Measurements from ENCODE around the gene PLVAP.
A peak's percentile ranks its signal among the peaks of the same experiment; 100 is the strongest.

Gene PLVAP

DNA sequence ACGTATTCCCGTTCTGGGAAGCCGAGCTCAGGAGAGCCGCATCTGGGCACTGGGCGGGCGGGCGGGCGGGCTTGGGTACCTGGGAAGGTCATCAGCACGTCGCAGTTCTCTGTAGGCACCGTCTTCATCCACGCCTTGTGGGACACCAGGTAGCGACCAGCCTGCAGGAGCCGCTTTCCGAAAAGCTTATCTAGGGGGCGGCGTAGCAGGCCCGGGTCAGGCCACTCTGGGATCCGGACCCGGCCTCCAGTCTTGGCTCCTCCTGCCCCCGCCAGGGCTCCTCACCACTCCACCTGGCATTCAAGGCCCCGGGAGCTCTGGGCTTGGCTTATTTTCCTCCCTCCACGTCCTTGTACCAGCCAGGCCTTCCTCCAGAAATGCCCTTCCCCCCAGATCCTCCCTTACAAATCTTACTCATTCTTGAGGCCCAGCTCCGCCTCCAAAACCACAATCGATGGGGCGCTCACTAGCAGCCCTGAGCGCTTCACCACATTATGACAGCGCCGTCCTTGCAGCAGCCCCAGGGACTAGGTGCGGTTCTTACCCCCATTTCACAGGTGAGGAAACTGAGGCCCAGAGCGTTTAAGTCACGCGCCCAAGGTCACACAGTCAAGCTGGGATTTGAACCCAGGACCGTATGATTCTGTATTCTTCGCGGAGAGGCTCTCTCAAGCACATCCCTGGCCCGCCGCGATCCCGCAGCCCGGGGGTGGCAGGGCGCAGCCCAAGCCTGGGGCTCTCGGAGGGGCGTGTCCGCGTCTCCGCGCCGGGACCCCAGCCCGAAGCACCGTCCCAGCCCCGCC is 43.3 kb downstream of the PLVAP start:
- no peak for DNase-seq (ENCODE audit: low spot score)

DNA sequence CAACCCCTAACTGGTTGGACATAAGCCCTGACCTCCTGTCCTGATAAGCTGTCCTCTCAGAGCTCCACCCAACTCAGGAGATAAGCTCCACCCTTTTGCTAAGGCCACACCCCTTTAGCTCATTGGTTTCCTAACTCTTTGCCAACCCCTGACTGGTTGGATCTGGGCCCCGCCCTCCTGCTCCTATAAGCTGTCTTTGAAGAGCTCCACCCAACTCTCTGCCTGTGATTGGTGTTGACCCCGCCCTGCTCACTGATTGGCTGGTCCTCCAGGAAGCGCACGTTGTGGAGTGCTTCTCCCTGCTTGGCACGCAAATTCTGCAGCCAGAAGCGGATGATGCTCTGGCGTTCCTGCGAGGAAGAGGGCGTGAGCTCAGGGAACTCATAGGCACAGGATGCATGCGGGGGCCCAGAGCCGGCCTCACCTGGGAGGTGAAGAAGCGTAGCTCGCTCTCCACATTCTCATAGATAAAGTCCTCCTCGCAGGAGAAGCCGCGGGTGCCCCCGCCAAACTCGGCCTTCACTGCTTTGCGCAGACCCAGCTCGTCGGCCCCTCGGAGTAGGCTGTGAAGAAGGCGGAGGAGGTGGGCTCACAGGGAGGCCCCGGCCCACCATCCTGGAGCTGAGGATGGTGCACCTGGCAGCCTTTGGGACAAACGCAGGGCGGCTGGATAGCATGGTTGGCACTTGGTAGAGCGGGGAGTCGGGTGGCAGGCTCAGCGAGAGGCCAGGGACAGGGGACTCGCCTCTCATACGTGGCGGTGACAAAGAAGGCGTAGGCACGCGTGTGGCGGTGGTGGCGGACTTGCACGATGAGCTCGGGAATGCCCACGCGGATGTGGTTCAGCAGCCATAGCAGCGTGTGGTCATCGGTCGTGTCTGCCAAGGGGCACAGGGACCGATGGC is 44.2 kb downstream of the PLVAP start:
- DNase-seq (ENCODE audit: low spot score), result peak; percentile 55

DNA sequence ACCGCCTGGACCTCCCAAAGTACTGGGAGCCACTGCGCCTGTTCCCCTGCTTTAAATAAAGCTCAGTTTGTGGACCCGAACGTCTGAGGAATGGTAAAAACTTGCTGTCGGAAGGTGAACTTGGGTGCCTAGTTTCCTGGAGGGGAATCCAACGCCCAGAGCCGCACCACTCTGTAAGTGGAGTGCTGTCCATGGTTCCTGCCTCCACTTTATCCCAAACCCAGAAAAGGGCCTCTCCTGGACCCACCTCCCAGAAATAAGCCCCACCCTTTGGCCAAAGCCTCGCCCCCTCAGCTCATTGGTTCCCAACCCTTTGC is 44.8 kb downstream of the PLVAP start:
- DNase-seq (ENCODE audit: low spot score), result no peak

DNA sequence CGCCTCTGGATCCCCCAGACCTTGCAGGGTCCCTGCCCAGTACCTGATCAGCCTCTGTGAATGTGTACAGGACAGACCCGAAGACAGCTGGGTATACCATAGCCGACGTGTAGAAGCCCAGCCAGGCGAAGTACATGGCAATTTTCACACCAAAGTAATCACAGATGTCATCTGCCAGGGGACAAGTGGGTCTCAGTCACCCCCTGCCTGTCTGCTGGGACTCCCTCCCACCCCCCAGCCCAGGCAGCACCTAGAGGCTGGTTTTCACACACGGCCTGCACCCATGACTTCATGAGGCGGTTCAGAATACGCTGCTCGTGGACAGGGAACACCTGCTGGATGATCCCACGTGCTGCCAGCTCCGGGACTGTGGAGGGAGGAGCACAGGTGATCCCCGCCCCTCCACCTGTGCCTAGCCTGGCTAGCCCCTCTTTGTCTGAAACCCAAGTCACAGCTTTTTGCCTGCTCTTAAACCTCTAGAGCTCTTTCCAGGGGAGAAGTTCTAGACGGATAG is 46.0 kb downstream of the PLVAP start:
- no peak for DNase-seq (ENCODE audit: low spot score)

DNA sequence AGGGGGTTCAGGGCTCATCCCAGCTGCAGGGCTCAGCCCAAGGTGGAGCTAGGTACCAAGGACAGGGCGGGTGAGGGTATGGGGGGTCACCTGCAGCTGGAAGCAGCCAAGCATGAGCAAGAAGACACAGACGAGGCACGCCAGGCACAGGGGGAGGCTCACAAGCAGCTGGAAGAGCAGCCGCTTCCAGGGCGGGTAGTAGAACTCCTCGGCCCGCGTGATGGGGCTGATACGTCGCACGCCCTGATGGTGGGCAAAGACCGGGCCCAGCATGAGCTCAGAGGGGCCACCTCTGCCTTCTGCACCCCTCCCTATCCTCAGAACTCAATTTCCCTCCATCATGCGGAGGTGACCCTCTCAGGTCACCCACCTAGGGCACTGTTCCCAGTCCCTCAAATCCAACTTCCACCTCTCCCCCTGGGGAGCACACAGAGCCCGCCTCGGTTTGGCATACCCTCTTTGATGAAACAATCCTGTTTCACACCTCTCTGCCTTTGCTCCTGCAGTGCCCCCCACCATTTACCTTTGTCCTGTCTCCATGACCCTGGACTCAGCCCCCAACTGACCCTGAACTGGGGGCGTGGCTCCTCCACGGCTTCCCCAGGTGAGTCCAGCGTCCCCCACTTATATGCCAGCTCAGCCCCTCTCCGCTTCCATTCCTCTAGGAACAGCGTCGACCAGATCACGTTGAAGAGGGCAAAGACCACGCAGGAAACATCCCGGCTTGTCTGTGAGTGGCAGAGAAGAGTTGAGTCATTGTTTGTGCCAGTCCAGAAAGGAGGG is 46.7 kb downstream of the PLVAP start:
- DNase-seq (ENCODE audit: low spot score), result no peak

DNA sequence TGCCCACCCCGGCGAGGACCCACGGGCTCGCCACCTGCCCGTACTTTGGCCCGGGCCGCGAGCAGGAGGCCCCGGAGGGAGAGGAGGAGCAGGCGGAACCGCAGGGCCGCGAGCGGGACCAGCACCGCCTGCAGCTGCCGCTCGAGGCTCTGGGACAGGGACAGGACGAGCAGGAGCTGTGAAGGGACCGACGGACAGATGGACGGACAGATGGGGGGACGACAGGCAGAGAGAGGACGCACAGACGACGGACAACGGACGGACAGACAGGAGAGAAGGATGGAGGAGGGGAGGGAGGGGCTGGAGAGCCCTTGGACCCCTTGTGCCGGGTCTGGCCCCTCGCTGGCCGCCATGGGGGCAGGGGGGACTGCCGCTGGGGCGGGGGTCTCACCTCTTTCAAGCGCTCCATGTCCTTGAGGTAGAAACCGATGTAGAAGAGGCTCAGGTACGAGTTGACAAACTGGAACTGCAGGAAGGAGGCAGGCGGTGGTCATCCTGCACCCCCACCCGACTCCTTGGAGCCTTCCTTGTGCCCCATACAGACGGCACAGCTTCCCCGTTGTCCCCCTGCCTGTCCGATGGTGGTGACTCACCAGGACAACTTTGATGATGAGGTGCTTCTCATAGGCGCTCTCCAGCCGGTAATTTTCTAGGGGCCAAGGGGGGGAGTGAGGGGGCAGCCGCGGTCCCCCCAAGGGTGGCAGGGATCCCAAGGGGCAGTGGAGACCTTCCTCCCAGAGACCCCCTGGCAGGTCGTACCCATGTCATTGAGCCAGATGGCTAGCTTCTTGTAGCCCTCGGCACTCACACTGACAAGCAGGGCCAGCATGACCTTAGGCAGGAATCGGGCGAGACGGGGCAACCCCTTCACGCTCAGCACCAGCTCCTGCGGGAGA is 47.5 kb downstream of the PLVAP start:
- DNase-seq (ENCODE audit: low spot score), result no peak

DNA sequence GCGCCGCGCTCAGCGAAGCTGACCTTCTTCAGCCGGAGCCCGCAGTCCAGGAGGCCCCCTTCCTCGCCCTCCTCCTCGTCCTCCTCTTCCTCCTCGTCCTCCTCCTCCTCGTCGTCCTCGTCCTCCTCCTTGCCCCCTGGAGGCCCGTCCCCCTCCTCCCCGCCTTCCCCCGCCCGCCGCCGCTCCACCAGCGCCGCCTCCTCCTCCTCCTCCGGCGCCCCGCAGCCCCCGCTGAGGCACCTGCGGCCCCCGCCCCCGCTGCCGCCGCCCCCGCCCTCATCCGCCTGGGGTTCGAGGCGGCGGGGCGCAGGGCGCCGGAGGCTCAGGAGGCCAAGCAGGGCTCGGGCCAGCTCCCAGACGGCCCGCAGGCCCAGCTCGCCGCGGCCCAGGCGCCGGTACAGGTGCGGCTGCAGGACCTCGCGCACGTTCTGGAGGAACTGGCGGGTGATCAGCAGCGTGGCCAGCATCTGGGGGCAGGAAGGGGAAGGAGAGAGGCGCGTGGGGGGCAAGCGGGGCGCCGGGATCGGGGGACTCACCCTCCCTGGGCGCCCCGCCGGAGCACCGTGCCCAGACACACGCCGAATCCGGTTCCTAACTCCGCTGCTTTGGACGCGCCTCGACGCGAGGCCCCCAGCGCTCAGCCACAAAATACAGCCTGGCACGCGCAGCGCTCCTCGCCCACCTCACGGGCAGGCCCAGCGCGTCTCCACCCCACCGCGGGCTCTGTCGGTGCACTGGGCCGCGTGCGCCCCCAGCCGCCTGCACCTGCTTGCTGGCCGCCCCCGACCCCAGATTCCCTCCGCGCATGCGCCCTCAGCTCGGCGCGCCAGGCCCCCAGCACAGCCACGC is 48.4 kb downstream of the PLVAP start:
- DNase-seq (ENCODE audit: low spot score), result no peak

DNA sequence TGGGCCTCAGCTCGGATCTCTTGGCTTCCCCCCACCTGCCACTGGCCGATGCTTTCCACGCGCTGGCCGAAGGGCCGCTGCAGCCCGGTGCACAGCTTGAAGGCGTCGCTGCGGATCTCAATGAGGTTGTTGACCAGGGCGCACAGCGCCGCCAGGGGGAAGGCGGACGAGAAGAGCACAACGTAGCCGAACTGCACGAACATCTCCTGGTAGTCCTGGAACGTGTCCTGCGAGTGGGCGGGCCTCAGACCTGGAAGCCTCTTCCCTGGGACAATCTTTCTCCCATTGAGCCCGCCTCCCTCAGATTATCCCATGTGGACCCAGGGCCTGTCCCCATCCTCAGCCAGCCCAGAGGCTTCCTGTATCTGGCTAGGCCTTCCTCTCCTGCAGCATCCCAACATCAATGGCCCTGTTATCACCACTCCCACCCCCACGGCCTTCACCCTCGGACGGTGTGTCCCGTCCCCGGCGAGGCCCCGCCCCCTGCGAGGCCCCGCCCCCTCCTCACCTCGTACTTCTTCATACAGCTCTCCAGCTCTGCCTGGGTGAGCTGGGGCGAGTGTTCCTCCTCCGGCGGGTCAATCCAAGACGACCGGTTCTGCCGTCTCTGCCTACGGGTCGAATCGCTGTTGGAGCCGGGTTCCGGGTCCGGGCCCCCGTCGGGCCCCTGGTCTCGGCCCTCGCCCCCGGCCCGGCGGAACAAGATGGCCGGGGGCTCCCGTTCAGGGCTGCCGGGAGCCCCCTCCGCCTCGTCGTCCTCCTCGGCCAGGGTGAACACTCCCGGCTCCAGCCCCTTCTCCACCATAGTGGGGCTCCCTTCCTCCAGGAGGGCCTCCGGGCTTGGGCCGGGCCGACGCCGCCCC is 49.3 kb downstream of the PLVAP start:
- DNase-seq (ENCODE audit: low spot score), result no peak

DNA sequence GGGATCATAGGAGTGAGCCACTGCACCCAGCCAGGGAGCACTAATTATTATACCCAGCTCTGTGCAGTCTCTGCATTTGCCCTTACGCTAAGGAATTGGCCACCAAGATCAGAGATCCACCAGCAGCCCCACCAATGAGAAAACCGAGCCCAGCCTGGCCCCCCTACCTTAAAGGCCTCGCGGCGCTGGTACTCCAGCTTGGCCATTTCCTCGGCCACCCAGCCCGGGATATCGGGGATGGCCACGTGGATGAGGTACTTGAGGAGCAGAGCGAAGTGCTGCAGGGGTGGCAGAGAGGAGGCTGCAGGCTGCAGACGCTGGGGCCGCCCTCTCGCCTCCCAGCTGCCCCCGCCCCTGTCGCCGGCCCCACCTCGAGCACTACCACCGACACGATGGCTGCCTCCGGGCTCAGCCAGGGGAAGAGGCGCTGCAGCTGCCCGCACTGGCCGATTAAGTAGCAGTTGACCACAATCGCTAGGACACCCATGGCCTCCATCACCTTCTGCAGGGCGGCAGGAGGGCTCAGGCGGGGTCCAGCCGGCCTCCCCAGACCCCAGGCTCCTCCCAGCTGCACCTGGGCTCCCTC is 50.0 kb downstream of the PLVAP start:
- DNase-seq (ENCODE audit: low spot score), result no peak

DNA sequence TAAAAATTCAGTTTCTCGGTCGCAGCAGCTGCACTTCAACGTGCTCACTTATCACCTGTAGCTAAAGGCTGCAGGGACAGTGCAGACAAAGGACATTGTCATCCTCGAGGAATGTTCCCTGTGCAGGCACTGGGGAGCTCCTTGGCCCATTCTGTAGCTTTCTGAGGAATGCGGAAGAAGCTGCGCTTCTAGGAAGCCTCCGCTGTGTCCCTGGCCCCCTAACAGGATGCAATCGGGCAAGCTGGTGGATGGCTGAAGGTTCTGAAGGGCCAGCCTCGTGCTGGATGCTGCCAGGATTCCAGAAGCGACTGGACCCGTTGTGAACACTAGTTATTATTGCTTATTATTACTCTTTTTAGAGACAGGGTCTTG is 50.6 kb downstream of the PLVAP start:
- no peak for DNase-seq (ENCODE audit: low spot score)

DNA sequence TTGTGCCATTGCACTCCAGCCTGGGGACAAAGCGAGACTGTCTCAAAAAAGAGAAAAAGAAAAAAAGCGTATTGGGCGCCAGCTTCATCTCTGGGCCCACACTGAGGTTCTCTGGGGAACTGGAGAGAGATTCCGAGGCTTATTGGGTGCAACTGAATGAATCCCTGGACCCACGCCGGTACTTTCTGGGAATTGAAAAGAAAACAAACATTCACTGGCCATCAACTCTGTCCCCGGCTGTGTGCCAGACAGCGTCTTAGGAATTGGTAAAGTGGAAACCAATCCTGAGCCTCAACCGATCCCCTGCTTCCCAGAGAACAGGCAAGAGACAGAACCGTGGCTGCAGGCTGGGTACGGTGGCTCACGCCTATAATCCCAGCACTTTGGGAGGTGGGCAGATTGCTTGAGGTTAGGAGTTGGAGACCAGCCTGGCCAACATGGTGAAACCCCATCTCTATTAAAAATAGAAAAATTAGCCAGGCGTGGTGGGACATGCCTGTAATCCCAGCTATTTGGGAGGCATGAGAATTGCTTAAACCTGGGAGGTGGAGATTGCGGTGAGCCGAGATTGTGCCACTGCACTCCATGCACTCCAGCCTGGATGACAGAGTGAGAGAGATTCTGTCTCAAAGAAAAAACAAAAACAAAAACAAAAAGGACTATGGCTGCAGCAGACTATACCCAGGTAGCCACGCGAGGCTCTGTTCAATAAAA is 51.1 kb downstream of the PLVAP start:
- DNase-seq (ENCODE audit: low spot score), result no peak

DNA sequence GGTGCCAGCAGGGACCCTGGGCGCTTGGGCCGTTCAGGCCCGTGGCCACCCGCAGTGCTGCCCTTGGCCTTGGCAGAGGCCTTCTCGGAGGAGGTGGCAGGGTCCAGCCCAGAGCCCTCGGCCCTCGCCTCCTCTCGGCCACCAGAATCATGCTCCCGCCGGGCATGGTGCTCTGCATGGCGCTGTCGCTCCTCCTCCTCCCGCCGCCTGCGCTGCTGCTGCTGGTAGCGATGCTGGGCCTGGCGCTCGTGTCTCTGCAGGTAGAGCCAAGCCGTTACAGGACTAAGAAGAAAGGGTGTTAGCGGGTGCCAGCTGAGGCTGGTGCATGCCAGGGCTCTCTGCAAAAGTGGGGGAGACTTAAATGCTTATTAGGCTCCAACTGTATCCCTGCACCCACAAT is 52.0 kb downstream of the PLVAP start:
- no peak for DNase-seq (ENCODE audit: low spot score)

DNA sequence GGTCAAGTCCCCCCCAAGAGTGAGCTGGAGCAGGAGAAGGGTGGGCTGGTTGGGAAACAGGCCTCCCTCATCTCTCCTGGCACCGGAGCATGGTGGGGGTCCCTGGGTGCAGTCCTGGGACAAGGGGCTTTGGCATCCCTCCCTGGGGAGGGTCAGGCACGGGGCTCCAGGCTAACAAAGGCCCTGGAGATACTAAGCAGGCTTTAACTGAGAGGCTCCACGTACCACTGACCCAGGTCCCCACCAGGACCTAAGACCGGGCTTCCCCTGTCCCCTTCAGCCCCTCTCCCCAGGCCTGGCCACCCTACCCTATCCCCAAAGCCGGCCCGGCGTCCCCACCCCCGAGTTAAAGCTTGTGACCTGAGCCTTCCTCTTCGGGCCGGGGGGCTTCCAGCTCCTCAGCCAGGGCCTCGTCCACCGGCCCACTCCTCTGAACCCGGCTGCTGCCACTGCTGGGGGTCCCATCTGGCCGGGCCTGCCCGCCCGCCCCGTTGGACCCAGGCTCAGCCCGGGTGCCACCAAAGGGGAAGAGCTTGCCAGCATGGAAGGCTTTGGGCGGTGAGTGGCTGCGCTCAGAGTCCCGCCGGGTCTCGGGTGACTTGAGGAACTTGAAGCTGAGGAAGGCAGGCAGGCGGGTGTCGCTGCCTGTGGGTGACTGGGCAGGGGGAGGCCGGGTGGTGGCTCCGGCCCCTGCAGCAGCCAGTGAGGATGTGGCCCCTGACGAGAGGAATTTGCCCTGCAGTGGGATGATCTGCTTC is 52.6 kb downstream of the PLVAP start:
- DNase-seq (ENCODE audit: low spot score), result no peak

DNA sequence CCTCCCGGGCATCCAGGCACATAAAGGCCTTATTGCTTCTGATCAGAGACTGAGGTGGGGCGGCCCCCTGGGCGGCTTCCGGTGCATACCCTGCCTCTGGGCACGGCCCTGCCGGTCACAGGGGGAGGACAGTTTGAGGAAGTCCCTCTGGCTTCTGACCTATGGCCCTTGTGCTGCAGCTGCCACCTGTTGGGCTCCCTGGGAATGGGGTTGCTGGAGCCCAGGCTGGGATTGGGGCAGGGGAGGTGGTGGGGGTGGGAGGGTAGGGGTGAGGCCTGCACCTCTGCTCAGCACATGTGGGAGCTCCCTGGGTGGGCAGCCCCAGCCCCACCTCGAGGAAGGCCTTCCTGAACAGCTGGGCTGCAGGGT is 53.2 kb downstream of the PLVAP start:
- no peak for DNase-seq (ENCODE audit: low spot score)

DNA sequence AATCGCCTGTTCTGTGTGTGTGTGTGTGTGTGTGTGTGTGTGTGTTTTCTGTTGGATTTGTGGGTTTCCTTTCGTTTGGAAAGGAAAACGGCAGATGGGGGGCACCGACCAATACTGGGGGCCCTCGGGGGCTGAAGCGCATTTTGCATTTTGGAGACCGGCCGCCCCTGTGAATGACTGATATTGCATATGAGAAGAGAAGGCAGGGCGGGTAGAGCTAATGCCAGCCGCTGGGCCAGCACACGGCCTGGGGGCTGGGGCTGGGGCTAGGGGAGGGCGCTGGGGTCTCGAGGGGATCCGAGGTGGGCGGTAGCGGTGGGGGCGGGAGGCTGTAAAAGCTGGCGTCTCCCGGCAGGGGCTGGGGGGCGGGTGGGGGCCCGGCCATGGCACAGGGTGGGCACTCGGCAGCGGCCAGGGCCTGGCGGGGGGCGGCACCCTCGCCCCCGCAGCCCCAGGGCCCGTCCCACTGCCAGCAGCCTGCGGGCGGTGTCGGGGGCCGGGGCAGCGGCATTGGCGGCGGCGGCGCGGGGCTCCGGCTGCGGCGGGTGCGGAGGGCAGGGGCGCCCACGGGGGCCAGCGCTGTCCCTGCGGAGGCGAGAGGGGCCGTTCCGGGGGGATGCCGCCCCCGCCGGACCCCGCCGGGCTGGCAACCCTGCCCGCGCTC is 53.7 kb downstream of the PLVAP start:
- no peak for DNase-seq (ENCODE audit: low spot score)

DNA sequence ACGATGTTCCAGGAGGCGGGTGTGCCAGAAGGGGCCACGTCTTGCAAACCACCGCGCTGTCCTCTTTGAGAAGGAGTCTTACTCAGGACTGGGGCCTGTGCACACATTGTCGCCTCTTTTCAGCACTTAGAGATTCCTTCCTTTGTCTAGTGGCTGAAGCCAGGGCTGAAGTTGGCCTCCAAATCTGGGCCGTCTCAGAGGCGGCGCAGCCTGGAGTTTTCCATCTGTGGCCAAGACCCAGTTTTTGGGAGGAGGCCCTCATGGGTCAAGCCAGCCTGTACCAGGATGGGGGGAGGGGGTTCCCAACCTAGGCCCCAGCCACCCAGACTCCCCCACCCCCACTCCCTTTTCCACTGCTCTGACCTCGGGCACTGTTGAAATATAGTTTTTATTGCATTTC is 54.3 kb downstream of the PLVAP start:
- no peak for DNase-seq (ENCODE audit: low spot score)
